Measurements from ENCODE around the gene HMGN3. TPM values are rescaled to one million over a fixed set of nuclear protein-coding genes. Genes with fewer than 3 reads are reported as not detected.

The HMGN3 gene
- total RNA-seq, 1 experiment from 2014 or later: 183 TPM

DNA sequence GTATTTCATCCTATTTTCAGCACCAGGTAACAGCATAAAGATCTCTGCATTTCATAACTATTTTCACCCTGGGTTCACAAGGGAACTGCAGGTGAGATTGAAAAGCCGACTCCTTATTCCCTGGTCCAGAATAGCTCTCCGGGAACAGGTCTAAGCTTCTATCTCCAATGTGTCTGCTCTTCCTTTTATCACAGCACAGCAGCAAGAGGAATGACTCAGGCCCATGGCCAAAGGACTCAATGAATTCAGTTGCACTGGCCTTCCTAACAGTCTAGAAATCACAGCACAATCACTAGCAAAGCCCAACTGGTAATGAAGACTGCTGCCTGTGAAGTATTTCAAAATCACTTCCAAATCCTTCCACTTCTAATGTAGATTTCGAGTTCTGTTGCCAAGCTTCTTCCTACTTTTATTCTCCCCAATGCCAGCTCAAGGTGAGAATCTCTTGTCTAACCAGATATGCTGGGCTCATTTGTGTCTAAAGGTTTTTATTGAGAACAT, 30.7 kb downstream of the HMGN3 start:
- DNase-seq: no peak
- Histone ChIP-seq H4K91ac (ENCODE audit: insufficient read length, low read depth, low read length) (no peak overlapping the region), H2AK5ac (ENCODE audit: insufficient read length, low read length) (no peak overlapping the region), H3K27ac (ENCODE audit: insufficient read length, low read depth, low read length) (no peak overlapping the region), H2BK5ac (ENCODE audit: insufficient read length, low read length) (no peak overlapping the region), H2BK15ac (ENCODE audit: low read depth, low read length) (no peak overlapping the region), H4K8ac (replicated peaks; ENCODE audit: insufficient read length, low read depth, low read length) (no peak overlapping the region), H4K20me1 (ENCODE audit: control insufficient read depth, insufficient read depth, insufficient read length) (no peaks in the 10 kb centered on the region), H4K5ac (ENCODE audit: insufficient read length, low read depth, low read length) (no peak overlapping the region), H2BK12ac (ENCODE audit: insufficient read length, low read depth, low read length) (no peak overlapping the region), H2BK20ac (ENCODE audit: low read depth, low read length, poor library complexity, severe bottlenecking) (no peak overlapping the region), H3K18ac (ENCODE audit: insufficient read length, low read depth, low read length) (no peak overlapping the region), H3K9me3 (ENCODE audit: control insufficient read depth, low read depth, low read length) (no peaks in the 10 kb centered on the region), H3K23ac (ENCODE audit: insufficient read length, low read depth, low read length) (no peak overlapping the region), H3K27me3 (ENCODE audit: insufficient read depth, low read length) (no peaks in the 10 kb centered on the region), H3K4me2 (ENCODE audit: insufficient read depth, insufficient read length, low read length) (no peak overlapping the region), H3K14ac (ENCODE audit: insufficient read depth, low read length) (no peak overlapping the region), H3K9ac (ENCODE audit: extremely low read depth, insufficient read length, low read length) (no peak overlapping the region), H2BK120ac (ENCODE audit: low read depth, low read length, poor library complexity, severe bottlenecking) (no peak overlapping the region), H3K56ac (ENCODE audit: insufficient read length, low read depth, low read length) (no peak overlapping the region), H3T11ph (ENCODE audit: low read length) (no peak overlapping the region), H3K79me1 (ENCODE audit: insufficient read depth, low read depth, low read length, poor library complexity, severe bottlenecking) (no peaks in the 10 kb centered on the region), H3K4ac (ENCODE audit: low read depth, low read length) (no peak overlapping the region), H2AFZ (ENCODE audit: low read length) (no peak overlapping the region), H3K23me2 (ENCODE audit: insufficient read length, low read depth, low read length, poor library complexity, severe bottlenecking) (no peaks in the 10 kb centered on the region), H3K4me1 (ENCODE audit: insufficient read depth, low read length) (no peaks in the 10 kb centered on the region), H3K79me2 (ENCODE audit: insufficient read depth, low read length) (0 out of 2 replicates have a peak, but pooled peaks cover 2% of the 10 kb centered on the region)
- TF ChIP-seq, protein P1, sequence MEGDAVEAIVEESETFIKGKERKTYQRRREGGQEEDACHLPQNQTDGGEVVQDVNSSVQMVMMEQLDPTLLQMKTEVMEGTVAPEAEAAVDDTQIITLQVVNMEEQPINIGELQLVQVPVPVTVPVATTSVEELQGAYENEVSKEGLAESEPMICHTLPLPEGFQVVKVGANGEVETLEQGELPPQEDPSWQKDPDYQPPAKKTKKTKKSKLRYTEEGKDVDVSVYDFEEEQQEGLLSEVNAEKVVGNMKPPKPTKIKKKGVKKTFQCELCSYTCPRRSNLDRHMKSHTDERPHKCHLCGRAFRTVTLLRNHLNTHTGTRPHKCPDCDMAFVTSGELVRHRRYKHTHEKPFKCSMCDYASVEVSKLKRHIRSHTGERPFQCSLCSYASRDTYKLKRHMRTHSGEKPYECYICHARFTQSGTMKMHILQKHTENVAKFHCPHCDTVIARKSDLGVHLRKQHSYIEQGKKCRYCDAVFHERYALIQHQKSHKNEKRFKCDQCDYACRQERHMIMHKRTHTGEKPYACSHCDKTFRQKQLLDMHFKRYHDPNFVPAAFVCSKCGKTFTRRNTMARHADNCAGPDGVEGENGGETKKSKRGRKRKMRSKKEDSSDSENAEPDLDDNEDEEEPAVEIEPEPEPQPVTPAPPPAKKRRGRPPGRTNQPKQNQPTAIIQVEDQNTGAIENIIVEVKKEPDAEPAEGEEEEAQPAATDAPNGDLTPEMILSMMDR (conservative IDR thresholded peaks at IDR 0.05): no peak
- peaks cover 11 to 24% of the 10 kb centered on the region in 2 experiments for H3K4me1 Mint-ChIP-seq
- H3K36me3 Mint-ChIP-seq (ENCODE audit: insufficient read depth in 1 of 3, low read depth in 3 of 3): peaks cover 31 to 70% (median 54%) of the 10 kb centered on the region in 3 experiments
- WGBS (ENCODE audit: extremely low coverage, insufficient read length, low lambda C conversion rate): no CpG with 5 or more reads among the region's 3 CpGs
- no peaks in the 10 kb centered on the region for H3K27me3 Mint-ChIP-seq (ENCODE audit: low read depth)
- H3K4me3 Mint-ChIP-seq: no peak overlapping the region
- peak overlapping the region in 1 of 3 experiments; percentile 18; a peak in 2 of 7 replicates for H3K27ac Mint-ChIP-seq
- H3K9me3 Mint-ChIP-seq: no peaks in the 10 kb centered on the region

Measured in H9 (cell line).